Body of pancreas (tissue), 4 donors: Measurements from ENCODE around the gene IMMT. TPM values are rescaled to one million over a fixed set of nuclear protein-coding genes. Genes with fewer than 3 reads are reported as not detected.

ENCODE experiments used
- ATAC-seq: fragments of 150-250 bp; one replicate; pipeline ENCODE4 v1.9.1; 2016
- DNase-seq, 4 donors: peaks; one replicate each; pipeline ENCODE4 v3.0.0-alpha.2; 2019
- H3K27ac ChIP-seq, 4 donors: fragments of 200-600 bp; sonication (generic); 1 replicate in 3 of 4; 2 replicates in 1 of 4; pipeline versions ENCODE4 v1.5.1 to v1.6.1; 2016 to 2019; ENCODE audit warnings: mild to moderate bottlenecking in 1 of 4, mixed read lengths in 1 of 4, moderate library complexity in 1 of 4
- H3K27me3 ChIP-seq, 2 donors: fragments of 200-600 bp; sonication (generic); one replicate each; pipeline ENCODE4 v1.6.0; 2016; ENCODE audit warnings: mild to moderate bottlenecking in 1 of 2
- H3K36me3 ChIP-seq, 2 donors: fragments of 200-600 bp; sonication (generic); replicated peaks in 1 of 2; 2 replicates each; pipeline ENCODE4 v1.5.1; 2016; ENCODE audit warnings: low read depth in 2 of 2; ENCODE audit not compliant: insufficient read depth in 1 of 2
- H3K4me1 ChIP-seq: fragments of 200-600 bp; sonication (generic); one replicate; pipeline ENCODE4 v1.6.0; 2016
- H3K4me3 ChIP-seq, 2 donors: fragments of 200-600 bp; sonication (generic); 1 replicate in 1 of 2; 2 replicates in 1 of 2; pipeline ENCODE4 v1.5.1; 2016 to 2019
- H3K9me3 ChIP-seq, 3 donors: fragments of 200-600 bp; sonication (generic); 1 replicate in 2 of 3; 2 replicates in 1 of 3; pipeline ENCODE4 v1.5.1; 2016
- POLR2A ChIP-seq, 3 donors: fragments of 450-650 bp; IDR thresholded peaks; one replicate each; pipeline ENCODE4 v1.6.1; 2016; ENCODE audit warnings: antibody characterized with exemption in 3 of 3, mild to moderate bottlenecking in 2 of 3
- WGBS, 2 donors: methylation state at CpG; one replicate each; pipeline ENCODE4 v1.1.5; 2017; 5-methylcytosine and 5-hydroxymethylcytosine counted together
- intact Hi-C: fragments of 100-400 bp; cut with DNase I; formaldehyde crosslinking; loops from one replicate; pipeline ENCODE4 v1.15.1; 2023
- total RNA-seq, 2 donors: library from RNA; depleted of rRNA; stranded (reverse); fragments of >200 nt; gene quantifications; one replicate each; pipeline ENCODE4 v1.1.0, GENCODE V29; 2016
- TF ChIP-seq, protein P1 (sequence below), 7 experiments: fragments of 450-650 bp in 4 of 7; fragments of 200-600 bp in 3 of 7; sonication (generic) in 3 of 7; IDR thresholded peaks; one replicate each; pipeline ENCODE4 v1.5.1; 2016 to 2019; ENCODE audit warnings: antibody characterized with exemption in 7 of 7

IMMT gene
- total RNA-seq, 2 donors from 2014 or later: 37.1 to 46.1 TPM

DNA sequence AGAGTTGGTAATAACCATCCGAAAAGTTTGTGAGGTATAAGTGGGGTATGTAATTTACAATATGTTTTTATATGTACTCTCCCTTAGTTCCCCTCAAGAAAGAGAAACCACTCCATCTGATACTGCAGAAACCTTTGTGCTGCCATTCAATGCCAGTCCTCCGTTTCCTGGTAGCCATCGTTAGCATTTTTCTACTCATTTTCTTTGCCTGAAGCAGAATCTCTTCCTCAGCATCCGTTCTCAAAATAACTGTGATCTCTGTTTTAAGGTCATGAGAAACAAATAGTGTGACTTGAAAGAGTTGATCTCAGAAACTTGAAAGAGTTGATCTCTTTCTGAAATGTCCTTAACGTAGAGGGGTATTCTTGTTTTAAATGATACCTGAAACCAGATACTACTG, 88.2 kb downstream of the IMMT start:
- H3K27ac ChIP-seq: peak overlapping the region in 1 of 4 donors; percentile 89
- ATAC-seq (no peak), DNase-seq (no peak)
- H3K27me3 ChIP-seq: no peaks in the 10 kb centered on the region
- intact Hi-C loops: no loop called here
- no peaks in the 10 kb centered on the region for H3K9me3 ChIP-seq
- 9 to 10% methylated on average over 5 of the region's 5 CpGs for WGBS, 2 donors
- no peak for TF ChIP-seq POLR2A (IDR thresholded peaks at IDR 0.05)
- TF ChIP-seq, protein P1, sequence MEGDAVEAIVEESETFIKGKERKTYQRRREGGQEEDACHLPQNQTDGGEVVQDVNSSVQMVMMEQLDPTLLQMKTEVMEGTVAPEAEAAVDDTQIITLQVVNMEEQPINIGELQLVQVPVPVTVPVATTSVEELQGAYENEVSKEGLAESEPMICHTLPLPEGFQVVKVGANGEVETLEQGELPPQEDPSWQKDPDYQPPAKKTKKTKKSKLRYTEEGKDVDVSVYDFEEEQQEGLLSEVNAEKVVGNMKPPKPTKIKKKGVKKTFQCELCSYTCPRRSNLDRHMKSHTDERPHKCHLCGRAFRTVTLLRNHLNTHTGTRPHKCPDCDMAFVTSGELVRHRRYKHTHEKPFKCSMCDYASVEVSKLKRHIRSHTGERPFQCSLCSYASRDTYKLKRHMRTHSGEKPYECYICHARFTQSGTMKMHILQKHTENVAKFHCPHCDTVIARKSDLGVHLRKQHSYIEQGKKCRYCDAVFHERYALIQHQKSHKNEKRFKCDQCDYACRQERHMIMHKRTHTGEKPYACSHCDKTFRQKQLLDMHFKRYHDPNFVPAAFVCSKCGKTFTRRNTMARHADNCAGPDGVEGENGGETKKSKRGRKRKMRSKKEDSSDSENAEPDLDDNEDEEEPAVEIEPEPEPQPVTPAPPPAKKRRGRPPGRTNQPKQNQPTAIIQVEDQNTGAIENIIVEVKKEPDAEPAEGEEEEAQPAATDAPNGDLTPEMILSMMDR (IDR thresholded peaks at IDR 0.05): no peak
- H3K4me1 ChIP-seq: peaks cover 39% of the 10 kb centered on the region
- H3K36me3 ChIP-seq: peaks cover 0 to 14% of the 10 kb centered on the region in 2 donors
- peak overlapping the region in 1 of 2 donors; percentile 69 for H3K4me3 ChIP-seq

DNA sequence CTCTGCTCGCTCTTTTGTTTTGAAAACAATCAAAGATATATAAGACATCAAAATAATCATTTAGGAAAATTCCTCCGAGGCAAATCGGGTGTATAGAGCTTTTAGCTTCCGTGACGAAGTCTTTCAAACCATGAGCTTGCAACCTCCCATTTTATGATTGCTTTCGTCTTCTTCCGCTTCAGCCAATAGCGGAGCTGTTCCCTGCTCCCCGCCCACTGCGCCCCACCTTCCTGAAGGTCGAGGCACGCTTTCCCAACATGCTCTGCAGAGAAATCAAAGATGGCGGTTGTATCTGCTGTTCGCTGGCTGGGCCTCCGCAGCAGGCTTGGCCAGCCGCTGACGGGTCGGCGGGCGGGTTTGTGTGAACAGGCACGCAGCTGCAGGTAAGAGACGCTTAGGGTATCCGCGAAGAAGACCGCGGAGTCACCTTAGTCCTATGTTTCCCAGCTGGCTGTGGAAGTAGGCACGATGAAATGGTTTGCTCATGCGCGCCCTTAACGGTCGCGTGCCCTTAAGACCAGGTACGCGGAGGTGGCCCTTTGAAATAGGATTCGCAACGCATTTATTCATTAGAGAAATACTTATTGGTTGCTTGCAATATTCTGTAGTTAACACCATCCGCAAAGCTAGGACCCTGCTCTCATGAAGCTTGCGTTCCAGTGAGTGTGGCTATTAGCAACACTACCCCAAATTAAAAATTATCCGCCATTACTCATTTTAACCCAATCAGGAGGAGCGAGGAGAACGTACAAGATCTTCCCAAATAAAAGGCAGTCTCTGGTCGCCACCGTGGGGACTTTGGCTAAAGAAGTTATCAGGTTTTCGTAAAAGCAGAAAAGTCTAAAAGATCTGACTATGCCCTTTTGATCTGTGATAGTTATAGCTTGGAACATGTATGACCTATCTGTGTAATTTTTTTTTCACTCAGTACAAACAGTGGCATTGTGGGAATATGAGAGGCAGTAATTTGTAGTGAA, 89.0 kb downstream of the IMMT start, which contains the start of gene PTCD3:
PTCD3 (plus strand) TSS at position 267 of the 977 bp plus-strand sequence; CDS start at position 280, 13 bp downstream.
- Histone ChIP-seq H3K4me1 (peaks cover 39% of the 10 kb centered on the region), H3K9me3 (no peaks in the 10 kb centered on the region), H3K27ac (peak within 1 kb of the TSS; percentile 70 to 89 (median 78)), H3K4me3 (peak within 1 kb of the TSS; percentile 69 to 87), H3K27me3 (no peaks in the 10 kb centered on the region), H3K36me3 (peaks cover 0 to 10% of the 10 kb centered on the region in 2 donors)
- DNase-seq (peak; percentile 93 to 96 (median 96)), ATAC-seq (peak; percentile 96)
- intact Hi-C loops: no loop called here
- TF ChIP-seq, protein P1 (IDR thresholded peaks at IDR 0.05): peak in 1 of 7 experiments; percentile 7
- peak; percentile 32 to 87 (median 79) for TF ChIP-seq POLR2A (IDR thresholded peaks at IDR 0.05)
- WGBS, 2 donors: 0 to 1% methylated on average over 33 to 44 of the region's 44 CpGs

DNA sequence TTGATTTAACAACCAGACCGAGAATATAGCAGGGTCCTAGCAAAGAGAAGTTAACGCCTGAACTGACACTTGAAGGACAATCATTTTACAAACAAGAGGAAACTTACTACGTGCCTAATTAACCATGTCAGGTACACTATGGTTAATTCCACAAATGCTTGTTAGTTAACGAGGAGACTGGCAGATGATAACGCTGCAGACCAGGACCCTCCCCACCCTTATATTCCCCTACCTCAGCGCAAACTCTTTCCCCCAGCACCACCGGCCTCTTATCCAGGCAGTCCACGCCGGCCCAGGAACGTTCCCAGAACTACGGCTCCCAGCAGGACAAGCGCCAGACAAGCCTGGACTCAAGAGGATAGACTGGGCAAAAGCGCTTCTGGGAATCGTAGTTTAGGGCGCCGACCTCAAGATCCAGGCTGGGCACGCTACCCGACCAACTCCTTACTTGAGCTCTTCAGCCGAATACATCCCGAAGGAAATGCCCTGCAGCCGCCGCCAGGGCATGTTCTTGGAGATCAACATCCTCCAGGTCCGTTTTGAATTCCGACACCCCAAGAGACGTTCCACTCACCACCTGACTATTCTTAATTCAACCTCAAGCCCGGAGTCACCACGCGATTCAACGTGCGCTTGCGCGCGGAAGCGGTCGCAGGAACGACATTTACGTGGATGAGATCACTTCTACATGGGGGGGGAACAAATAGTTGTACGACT, 89.9 kb downstream of the IMMT start, which contains the start of gene POLR1A:
POLR1A (minus strand) TSS at position 635 of the 717 bp plus-strand sequence; CDS start at position 525, 110 bp downstream.
- H3K27me3 ChIP-seq: no peaks in the 10 kb centered on the region
- WGBS, 2 donors: 0% methylated on average over 30 to 38 of the region's 38 CpGs
- intact Hi-C loops: no loop called here
- no peaks in the 10 kb centered on the region for H3K9me3 ChIP-seq
- H3K4me3 ChIP-seq: peak within 1 kb of the TSS; percentile 69 to 87
- peaks cover 39% of the 10 kb centered on the region for H3K4me1 ChIP-seq
- DNase-seq (peak; percentile 89 to 96 (median 93)), ATAC-seq (peak; percentile 92)
- TF ChIP-seq, protein P1 (IDR thresholded peaks at IDR 0.05): peak in 2 of 7 experiments; percentile 21 to 24
- TF ChIP-seq POLR2A (IDR thresholded peaks at IDR 0.05): no peak
- H3K36me3 ChIP-seq: peaks cover 0 to 7% of the 10 kb centered on the region in 2 donors
- H3K27ac ChIP-seq: peak within 1 kb of the TSS; percentile 70 to 89 (median 78)

DNA sequence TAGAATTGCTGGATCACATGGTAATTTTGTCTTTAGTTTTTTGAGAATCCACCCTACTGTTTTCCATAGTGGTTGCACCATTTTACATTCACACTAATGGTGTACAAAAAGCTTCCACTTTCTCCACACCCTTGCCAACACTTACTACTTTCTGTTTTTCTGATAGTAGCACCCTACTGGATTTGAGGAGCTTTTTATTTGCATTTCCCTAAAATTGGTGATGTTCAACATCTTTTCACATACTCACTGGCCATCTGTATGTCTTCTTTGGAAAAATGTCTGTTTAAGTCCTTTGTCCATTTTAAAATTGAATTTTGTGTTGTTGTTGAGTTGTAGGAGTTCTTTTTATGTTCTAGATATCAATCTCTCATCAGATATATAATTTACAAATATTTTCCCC, 93.1 kb downstream of the IMMT start:
- Histone ChIP-seq H3K27me3 (no peaks in the 10 kb centered on the region), H3K4me3 (no peak overlapping the region), H3K27ac (no peak overlapping the region), H3K36me3 (peaks cover 0 to 11% of the 10 kb centered on the region in 2 donors), H3K9me3 (no peaks in the 10 kb centered on the region), H3K4me1 (peaks cover 30% of the 10 kb centered on the region)
- TF ChIP-seq, protein P1 (IDR thresholded peaks at IDR 0.05): no peak
- TF ChIP-seq POLR2A (IDR thresholded peaks at IDR 0.05): no peak
- DNase-seq (no peak), ATAC-seq (no peak)
- intact Hi-C loops: no loop called here
